ENCODE data around the gene MYO7B.

DNA sequence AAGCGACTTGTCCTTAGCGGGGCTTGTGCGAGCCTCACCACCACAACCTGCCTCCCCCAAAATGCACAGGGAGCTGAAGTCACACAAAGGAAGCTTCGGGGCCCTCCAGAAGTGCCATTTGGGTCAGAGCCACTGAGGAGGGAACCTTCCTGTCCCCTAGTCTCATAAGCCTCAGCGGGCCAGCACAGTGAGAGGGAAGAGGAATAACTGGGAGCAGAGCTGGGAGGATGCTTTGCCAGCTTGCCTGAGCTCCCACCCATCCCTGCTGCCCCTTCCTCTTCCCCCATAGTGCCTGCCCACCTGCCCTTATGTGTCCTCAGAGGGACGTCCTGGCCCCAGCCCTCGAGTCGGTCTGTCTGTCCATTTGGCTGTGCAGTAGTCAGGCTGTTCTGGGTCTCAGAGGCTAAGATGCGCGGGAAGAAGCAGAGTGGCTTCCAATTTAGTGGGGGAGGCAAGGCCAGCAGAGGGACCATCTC lies 58.7 kb downstream of the MYO7B start:
- TF ChIP-seq POLR2A (IDR thresholded peaks at IDR 0.05; ENCODE audit: low read length): no peak
- TF ChIP-seq GATA1 (IDR thresholded peaks at IDR 0.05; ENCODE audit: low read depth, low read length): no peak

Data from erythroblast (primary cell).